B cell (primary cell): ENCODE results near the gene COL2A1. TPM values are rescaled to one million over a fixed set of nuclear protein-coding genes. Genes with fewer than 3 reads are reported as not detected.

Source experiments
- ATAC-seq: fragments of 200-7000 bp; cut with Tn5 transposase; one replicate; pipeline ENCODE4 v1.10.0; 2021; ENCODE audit warnings: low read depth, mild to moderate bottlenecking, moderate number of reproducible peaks, moderate library complexity
- CTCF ChIA-PET: fragments of 350-600 bp; sonication (Branson Sonifier 250); formaldehyde crosslinking; loops from one replicate; lab custom pipeline; 2021; ENCODE audit warnings: antibody characterized with exemption, inconsistent platforms; lab: Charles Lee
- POLR2A ChIA-PET: fragments of 350-600 bp; sonication (Branson Sonifier 250); formaldehyde crosslinking; loops from one replicate; lab custom pipeline; 2021; ENCODE audit warnings: antibody characterized with exemption; lab: Charles Lee
- DNase-seq: peaks from one replicate; pipeline ENCODE4 v3.0.0; 2013
- H2AFZ ChIP-seq: 2 replicates; pipeline ENCODE4 v1.6.1; 2012; ENCODE audit warnings: mild to moderate bottlenecking, low read depth, low read length; ENCODE audit not compliant: insufficient read depth, poor library complexity, severe bottlenecking
- H3K27ac ChIP-seq, 2 donors: 1 replicate in 1 of 2; 2 replicates in 1 of 2; pipeline ENCODE4 v1.5.1; 2012 to 2013; ENCODE audit warnings: low read length in 2 of 2, mild to moderate bottlenecking in 2 of 2, moderate library complexity in 1 of 2
- H3K27me3 ChIP-seq, 4 experiments: fragments of 200-600 bp in 1 of 4; sonication (generic) in 1 of 4; replicated peaks in 1 of 4; 1 replicate in 2 of 4; 2 replicates in 2 of 4; pipeline versions ENCODE4 v1.6.1 to v1.7.0; 2013 to 2016; ENCODE audit warnings: low read length in 3 of 4, mild to moderate bottlenecking in 2 of 4, mixed read lengths in 1 of 4, moderate library complexity in 1 of 4; ENCODE audit not compliant: insufficient read depth in 4 of 4, control insufficient read depth in 3 of 4; ENCODE audit errors: control extremely low read depth in 1 of 4
- H3K36me3 ChIP-seq, 2 experiments: replicated peaks in 1 of 2; 1 replicate in 1 of 2; 2 replicates in 1 of 2; pipeline versions ENCODE4 v1.6.1 to v1.7.1; 2013; ENCODE audit warnings: low read length in 1 of 2; ENCODE audit not compliant: insufficient read depth in 2 of 2, control insufficient read depth in 1 of 2; ENCODE audit errors: control extremely low read depth in 1 of 2, extremely low read depth in 1 of 2
- H3K4me1 ChIP-seq, 2 donors: fragments of 200-600 bp in 1 of 2; sonication (generic) in 1 of 2; 1 replicate in 1 of 2; 2 replicates in 1 of 2; pipeline versions ENCODE4 v1.5.1 to v1.6.1; 2013 to 2017; ENCODE audit warnings: low read length in 2 of 2; ENCODE audit not compliant: control insufficient read depth in 2 of 2, insufficient read depth in 2 of 2
- H3K4me2 ChIP-seq: replicated peaks from 2 replicates; pipeline ENCODE3; 2012; ENCODE audit warnings: mild to moderate bottlenecking, low read depth, low read length; ENCODE audit not compliant: poor library complexity, severe bottlenecking
- H3K4me3 ChIP-seq, 5 experiments: fragments of 200-600 bp in 1 of 5; sonication (generic) in 1 of 5; 1 replicate in 3 of 5; 2 replicates in 2 of 5; pipeline versions ENCODE4 v1.5.1 to v1.7.0; 2011 to 2016; ENCODE audit warnings: low read length in 4 of 5, mild to moderate bottlenecking in 4 of 5, low read depth in 2 of 5, control low read depth in 1 of 5, moderate library complexity in 1 of 5; ENCODE audit not compliant: insufficient read depth in 1 of 5; ENCODE audit errors: control extremely low read depth in 1 of 5, extremely low read depth in 1 of 5
- H3K79me2 ChIP-seq: fragments of 200-600 bp; sonication (generic); one replicate; pipeline ENCODE4 v1.6.0; 2016; ENCODE audit warnings: low read length; ENCODE audit not compliant: control insufficient read depth, insufficient read depth
- H3K9ac ChIP-seq: fragments of 200-600 bp; sonication (generic); 2 replicates; pipeline ENCODE4 v1.6.1; 2017; ENCODE audit warnings: mild to moderate bottlenecking, low read length, moderate library complexity
- H3K9me3 ChIP-seq, 3 donors: one replicate each; pipeline versions ENCODE4 v1.6.1 to v1.7.1; 2013; ENCODE audit warnings: low read length in 2 of 3; ENCODE audit not compliant: control insufficient read depth in 2 of 3, insufficient read depth in 1 of 3; ENCODE audit errors: control extremely low read depth in 1 of 3
- H4K20me1 ChIP-seq: 2 replicates; pipeline ENCODE4 v1.6.0; 2012; ENCODE audit warnings: mild to moderate bottlenecking, low read length; ENCODE audit not compliant: insufficient read depth, control insufficient read depth, poor library complexity, severe bottlenecking
- H3K27ac Mint-ChIP-seq: one replicate; pipeline ENCODE4 v1.8.0; 2021; ENCODE audit warnings: mixed read lengths
- H3K27me3 Mint-ChIP-seq: one replicate; pipeline ENCODE4 v1.8.0; 2021; ENCODE audit warnings: mixed read lengths
- H3K4me1 Mint-ChIP-seq: one replicate; pipeline ENCODE4 v1.8.0; 2021; ENCODE audit warnings: mixed read lengths
- H3K4me3 Mint-ChIP-seq: one replicate; pipeline ENCODE4 v1.8.0; 2021; ENCODE audit warnings: mixed read lengths
- H3K9me3 Mint-ChIP-seq: one replicate; pipeline ENCODE4 v1.8.0; 2022; ENCODE audit warnings: mixed read lengths; ENCODE audit not compliant: insufficient read depth
- EZH2 ChIP-seq: IDR thresholded peaks from 2 replicates; pipeline ENCODE4 v1.6.1; 2012; ENCODE audit warnings: borderline replicate concordance, low read depth, mild to moderate bottlenecking, moderate library complexity, low read length; ENCODE audit not compliant: insufficient read depth, poor library complexity, severe bottlenecking
- WGBS: methylation state at CpG from one replicate; pipeline ENCODE4 v1.1.5; 2013; ENCODE audit warnings: missing lambda C conversion rate; ENCODE audit not compliant: insufficient coverage; 5-methylcytosine and 5-hydroxymethylcytosine counted together
- intact Hi-C: fragments of 100-400 bp; cut with micrococcal nuclease; formaldehyde crosslinking; loops from one replicate; pipeline ENCODE4 v1.10.0; 2022
- polyA plus RNA-seq: library from polyadenylated mRNA; depleted of rRNA; stranded (reverse); fragments of >200 nt; gene quantifications from 2 replicates; pipeline ENCODE4 v1.2.3, GENCODE V29; 2012
- total RNA-seq, 2 donors: library from RNA; stranded (reverse); fragments of 120-200 nt in 1 of 2; gene quantifications; 1 replicate in 1 of 2; 2 replicates in 1 of 2; pipeline versions ENCODE4 v1.2.3 to v1.2.4, GENCODE V29; 2013 to 2022
- TF ChIP-seq, protein P1 (sequence below): fragments of 200-600 bp; IDR thresholded peaks from one replicate; pipeline ENCODE4 v1.8.0; 2022; ENCODE audit warnings: antibody characterized with exemption, mild to moderate bottlenecking

COL2A1 gene
- total and polyA plus RNA-seq, 2 donors (not counting 1 experiment from before 2014, with no cell fraction given), result not detected

DNA sequence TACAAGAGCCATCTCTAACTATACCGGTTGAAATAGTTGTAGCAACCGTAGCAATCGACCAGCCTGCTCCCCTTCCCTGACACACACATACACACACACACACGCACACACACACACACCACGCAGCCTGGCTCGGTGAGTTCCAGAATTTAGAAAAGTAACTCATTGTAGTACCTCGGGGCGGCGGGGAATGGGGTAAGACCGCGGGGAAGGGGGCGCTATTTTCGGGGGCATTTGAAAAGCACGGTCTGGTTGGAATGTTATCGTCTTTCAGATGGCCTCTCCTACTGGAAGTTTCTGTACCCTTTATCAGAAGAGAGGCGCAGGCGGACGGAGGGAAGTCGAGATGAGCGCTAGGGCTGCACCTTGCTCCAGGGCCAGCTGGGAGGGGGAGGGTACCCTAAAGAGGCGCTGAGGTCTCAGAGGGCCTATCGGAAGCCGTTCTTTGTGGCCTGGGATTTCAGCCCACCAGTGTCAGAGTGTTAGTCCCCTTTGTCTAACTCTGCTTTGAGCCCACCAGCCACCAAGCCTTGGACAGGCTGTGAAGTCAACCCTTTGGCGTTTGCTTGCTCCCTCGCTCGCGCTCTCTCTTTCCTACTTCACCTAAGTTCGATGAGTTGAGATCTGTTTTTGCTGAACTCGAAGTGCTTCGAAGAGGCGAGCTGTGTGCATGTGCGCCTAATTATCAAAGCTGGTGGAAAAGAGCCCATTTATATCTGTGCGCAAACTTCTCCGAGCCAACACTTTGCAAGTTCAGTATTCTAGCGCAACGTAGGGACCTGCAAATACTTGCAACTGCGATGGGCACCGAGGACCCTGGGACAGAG, 837 bp downstream of the COL2A1 start:
- TF ChIP-seq, protein P1, sequence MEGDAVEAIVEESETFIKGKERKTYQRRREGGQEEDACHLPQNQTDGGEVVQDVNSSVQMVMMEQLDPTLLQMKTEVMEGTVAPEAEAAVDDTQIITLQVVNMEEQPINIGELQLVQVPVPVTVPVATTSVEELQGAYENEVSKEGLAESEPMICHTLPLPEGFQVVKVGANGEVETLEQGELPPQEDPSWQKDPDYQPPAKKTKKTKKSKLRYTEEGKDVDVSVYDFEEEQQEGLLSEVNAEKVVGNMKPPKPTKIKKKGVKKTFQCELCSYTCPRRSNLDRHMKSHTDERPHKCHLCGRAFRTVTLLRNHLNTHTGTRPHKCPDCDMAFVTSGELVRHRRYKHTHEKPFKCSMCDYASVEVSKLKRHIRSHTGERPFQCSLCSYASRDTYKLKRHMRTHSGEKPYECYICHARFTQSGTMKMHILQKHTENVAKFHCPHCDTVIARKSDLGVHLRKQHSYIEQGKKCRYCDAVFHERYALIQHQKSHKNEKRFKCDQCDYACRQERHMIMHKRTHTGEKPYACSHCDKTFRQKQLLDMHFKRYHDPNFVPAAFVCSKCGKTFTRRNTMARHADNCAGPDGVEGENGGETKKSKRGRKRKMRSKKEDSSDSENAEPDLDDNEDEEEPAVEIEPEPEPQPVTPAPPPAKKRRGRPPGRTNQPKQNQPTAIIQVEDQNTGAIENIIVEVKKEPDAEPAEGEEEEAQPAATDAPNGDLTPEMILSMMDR, result no peak
- peak; percentile 19 for TF ChIP-seq EZH2
- H3K4me3 ChIP-seq, result peak overlapping the region in 4 of 5 experiments; percentile 14 to 47 (median 40)
- H3K27ac Mint-ChIP-seq, result no peak overlapping the region
- H3K9ac ChIP-seq, result peak overlapping the region; percentile 49
- H2AFZ ChIP-seq, result peak overlapping the region; percentile 52
- peaks cover 2 to 81% (median 69%) of the 10 kb centered on the region in 4 experiments for H3K27me3 ChIP-seq
- no peaks in the 10 kb centered on the region for H3K9me3 Mint-ChIP-seq
- intact Hi-C loops, result no loop called here
- H3K4me2 ChIP-seq, result peak overlapping the region; percentile 86
- H3K27ac ChIP-seq, result no peak overlapping the region
- ATAC-seq (no peak), DNase-seq (peak; percentile 57)
- H3K36me3 ChIP-seq, result no peaks in the 10 kb centered on the region
- peaks cover 34% of the 10 kb centered on the region for H3K4me1 Mint-ChIP-seq
- H4K20me1 ChIP-seq, result peaks cover 6% of the 10 kb centered on the region
- peaks cover 83% of the 10 kb centered on the region for H3K27me3 Mint-ChIP-seq
- 8% methylated on average over 30 of the region's 38 CpGs for WGBS
- ChIA-PET POLR2A (no interaction called here), CTCF (no interaction called here)
- H3K4me3 Mint-ChIP-seq, result peak overlapping the region; percentile 85
- H3K9me3 ChIP-seq, result peaks cover 0 to 27% (median 2%) of the 10 kb centered on the region in 3 donors
- no peaks in the 10 kb centered on the region for H3K79me2 ChIP-seq
- peaks cover 46 to 53% of the 10 kb centered on the region in 2 donors for H3K4me1 ChIP-seq

DNA sequence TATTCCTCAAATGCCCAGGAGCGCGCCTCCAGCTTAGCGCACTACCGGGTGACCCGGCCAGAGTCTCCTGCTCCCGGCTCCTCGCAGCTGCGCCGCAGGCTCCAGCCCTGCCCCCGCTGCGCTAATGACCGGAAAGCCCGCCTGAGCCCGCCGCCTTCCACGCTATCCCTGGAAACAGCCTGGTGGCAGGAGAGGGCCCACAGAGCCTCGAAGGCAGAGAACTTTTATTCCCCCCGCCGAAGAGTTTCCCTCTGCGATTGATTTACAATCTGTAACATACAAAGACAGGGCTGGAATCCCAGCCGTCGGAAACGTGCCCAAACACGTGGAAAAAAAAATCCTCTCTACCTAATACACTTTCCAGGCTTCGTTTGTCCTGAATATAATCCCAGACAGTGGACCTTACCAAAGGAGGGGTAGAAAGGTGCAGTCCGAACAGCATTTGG, 1.5 kb downstream of the COL2A1 start:
- Histone ChIP-seq H3K79me2 (no peaks in the 10 kb centered on the region), H3K4me3 (peak overlapping the region in 2 of 5 experiments; percentile 43 to 46), H3K9me3 (peaks cover 0 to 27% (median 2%) of the 10 kb centered on the region in 3 donors), H2AFZ (no peak overlapping the region), H3K27ac (no peak overlapping the region), H3K4me1 (peaks cover 46 to 53% of the 10 kb centered on the region in 2 donors), H3K9ac (peak overlapping the region; percentile 47), H4K20me1 (peaks cover 6% of the 10 kb centered on the region), H3K36me3 (no peaks in the 10 kb centered on the region), H3K4me2 (peak overlapping the region; percentile 86), H3K27me3 (peaks cover 2 to 83% (median 73%) of the 10 kb centered on the region in 4 experiments)
- Mint-ChIP-seq H3K4me1 (peaks cover 34% of the 10 kb centered on the region), H3K9me3 (no peaks in the 10 kb centered on the region), H3K27me3 (peaks cover 83% of the 10 kb centered on the region), H3K4me3 (peak overlapping the region; percentile 85), H3K27ac (no peak overlapping the region)
- ChIA-PET CTCF (no interaction called here), POLR2A (no interaction called here)
- WGBS, result 2% methylated on average over 24 of the region's 26 CpGs
- intact Hi-C loops, result no loop called here
- TF ChIP-seq, protein P1, result no peak
- peak; percentile 60 for TF ChIP-seq EZH2
- no peak for ATAC-seq
- DNase-seq, result peak; percentile 44
